ACC112 (cell line): ENCODE data around the gene NRG3.
"Not testable (repeated sequence)": the region's sequence is repeated elsewhere in the genome, so short reads cannot be mapped to it uniquely, and the experiment has no call there.

ENCODE experiments used
- H2AFZ ChIP-seq: fragments of 200-600 bp; sonication (generic); one replicate; pipeline ENCODE4 v1.6.0; 2017; ENCODE audit warnings: antibody characterized with exemption, low read length; ENCODE audit not compliant: unreplicated experiment
- H3K27ac ChIP-seq: fragments of 200-600 bp; sonication (generic); 2 replicates; pipeline ENCODE4 v1.5.1; 2014; ENCODE audit warnings: low read depth, mild to moderate bottlenecking, antibody characterized with exemption, low read length, moderate library complexity
- H3K27me3 ChIP-seq: fragments of 200-600 bp; sonication (generic); 2 replicates; pipeline ENCODE4 v1.6.1; 2014; ENCODE audit warnings: mild to moderate bottlenecking, antibody characterized with exemption, low read length, moderate library complexity, mixed read lengths; ENCODE audit not compliant: insufficient read depth
- H3K36me3 ChIP-seq: fragments of 200-600 bp; sonication (generic); 2 replicates; pipeline ENCODE4 v1.6.1; 2016; ENCODE audit warnings: mild to moderate bottlenecking, antibody characterized with exemption, low read length, moderate library complexity, mixed read lengths; ENCODE audit not compliant: insufficient read depth
- H3K4me1 ChIP-seq: fragments of 200-600 bp; sonication (generic); one replicate; pipeline ENCODE4 v1.6.1; 2016; ENCODE audit warnings: low read length, mixed read lengths; ENCODE audit not compliant: insufficient read depth, unreplicated experiment, control insufficient read depth
- H3K4me3 ChIP-seq: fragments of 200-600 bp; sonication (generic); 2 replicates; pipeline ENCODE4 v1.5.1; 2014; ENCODE audit warnings: mild to moderate bottlenecking, low read depth, low read length
- H3K79me2 ChIP-seq: fragments of 200-600 bp; sonication (generic); one replicate; pipeline ENCODE4 v1.6.0; 2016; ENCODE audit warnings: low read length; ENCODE audit not compliant: control insufficient read depth, unreplicated experiment, insufficient read depth

NRG3 gene

DNA sequence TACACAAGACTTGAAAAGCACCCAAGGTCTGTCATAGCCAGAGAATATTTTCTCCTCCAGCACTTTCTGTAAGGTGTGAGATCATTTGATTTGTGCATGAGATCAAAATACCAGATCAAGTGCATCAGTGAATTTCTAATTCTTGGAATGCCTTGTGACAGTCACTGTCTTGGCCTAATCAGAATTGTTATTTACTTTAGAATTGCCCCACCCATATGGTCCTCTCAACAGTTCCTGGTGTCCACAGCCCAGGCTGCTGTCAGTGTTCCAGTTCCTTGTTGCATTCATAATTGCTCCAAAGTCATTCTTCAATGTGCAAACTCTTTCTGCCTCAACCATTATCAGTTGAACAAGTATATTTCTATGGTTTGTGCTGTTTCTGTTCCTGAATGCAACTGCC lies 770.2 kb downstream of the NRG3 start:
- H3K27ac ChIP-seq = no peak overlapping the region
- H2AFZ ChIP-seq = no peak overlapping the region
- H3K4me3 ChIP-seq = no peak overlapping the region
- no peaks in the 10 kb centered on the region for H3K4me1 ChIP-seq
- no peaks in the 10 kb centered on the region for H3K27me3 ChIP-seq
- H3K36me3 ChIP-seq = no peaks in the 10 kb centered on the region
- H3K79me2 ChIP-seq = no peaks in the 10 kb centered on the region

DNA sequence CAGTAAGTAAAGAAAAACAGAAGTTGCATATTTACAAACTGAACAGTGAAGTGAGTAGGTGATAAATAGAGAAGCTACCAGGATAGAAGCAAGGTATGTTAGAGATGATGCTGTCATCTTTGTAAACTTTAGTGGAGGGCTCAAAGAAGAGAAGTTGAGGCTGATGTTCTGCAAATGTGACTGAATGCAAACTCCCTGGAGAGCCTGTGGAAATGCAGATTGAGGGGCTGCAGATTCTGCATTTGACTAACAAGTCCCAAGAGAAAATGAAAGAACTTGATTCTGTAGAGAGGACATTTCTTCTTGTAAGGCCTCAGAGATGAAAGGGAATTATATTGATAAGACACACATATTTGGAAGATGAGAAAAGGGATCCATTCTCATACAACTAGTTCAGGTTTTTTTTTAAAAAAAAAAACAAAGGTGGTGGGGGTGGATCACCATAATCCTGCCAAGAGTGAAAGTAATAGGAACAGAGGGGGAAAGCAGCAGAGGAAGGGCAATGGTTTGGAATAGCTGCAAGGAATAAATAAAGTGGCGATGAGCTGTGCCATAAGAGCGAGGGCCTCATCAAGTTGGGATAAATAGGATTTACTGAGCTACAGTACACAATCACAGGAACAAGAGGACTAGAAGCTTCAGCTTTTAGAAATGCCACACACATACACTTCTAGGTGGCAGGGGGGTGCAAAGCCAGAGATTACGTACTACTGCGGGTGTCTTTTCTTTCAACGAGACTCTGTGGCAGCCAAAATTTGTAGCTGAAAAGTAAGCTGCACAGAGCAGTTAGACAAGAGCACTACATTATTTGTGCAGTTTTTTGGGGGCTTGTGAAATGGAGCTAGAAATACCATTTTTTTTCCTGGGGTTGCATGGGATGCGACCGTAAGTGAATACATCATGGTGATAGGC lies 778.5 kb downstream of the NRG3 start:
- Histone ChIP-seq H3K4me3 (no peak overlapping the region), H3K4me1 (no peaks in the 10 kb centered on the region), H3K27me3 (no peaks in the 10 kb centered on the region), H3K36me3 (no peaks in the 10 kb centered on the region), H2AFZ (no peak overlapping the region), H3K27ac (no peak overlapping the region), H3K79me2 (no peaks in the 10 kb centered on the region)

DNA sequence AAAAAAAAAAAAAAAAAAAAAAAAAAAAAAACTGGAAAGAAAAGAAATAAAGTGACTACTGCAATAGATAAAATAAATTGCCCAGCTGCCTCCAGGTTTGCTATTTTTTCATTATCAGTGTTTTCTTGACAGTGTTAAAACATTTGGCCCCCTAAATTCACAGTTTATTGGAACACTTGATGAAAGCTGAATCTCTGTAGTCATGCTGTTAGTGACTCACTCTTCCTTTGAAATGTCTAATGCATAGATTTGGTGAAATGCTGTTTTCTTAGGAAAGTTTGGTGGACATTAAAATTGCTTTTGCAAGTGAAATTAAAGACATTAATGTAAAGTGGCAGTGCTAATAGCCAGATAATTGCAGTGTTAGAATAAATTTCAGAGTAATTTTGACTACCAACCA lies 785.2 kb downstream of the NRG3 start:
- no peak overlapping the region for H3K27ac ChIP-seq
- H2AFZ ChIP-seq = no peak overlapping the region
- no peaks in the 10 kb centered on the region for H3K36me3 ChIP-seq
- H3K79me2 ChIP-seq = no peaks in the 10 kb centered on the region
- no peaks in the 10 kb centered on the region for H3K27me3 ChIP-seq
- no peaks in the 10 kb centered on the region for H3K4me1 ChIP-seq
- H3K4me3 ChIP-seq = no peak overlapping the region

DNA sequence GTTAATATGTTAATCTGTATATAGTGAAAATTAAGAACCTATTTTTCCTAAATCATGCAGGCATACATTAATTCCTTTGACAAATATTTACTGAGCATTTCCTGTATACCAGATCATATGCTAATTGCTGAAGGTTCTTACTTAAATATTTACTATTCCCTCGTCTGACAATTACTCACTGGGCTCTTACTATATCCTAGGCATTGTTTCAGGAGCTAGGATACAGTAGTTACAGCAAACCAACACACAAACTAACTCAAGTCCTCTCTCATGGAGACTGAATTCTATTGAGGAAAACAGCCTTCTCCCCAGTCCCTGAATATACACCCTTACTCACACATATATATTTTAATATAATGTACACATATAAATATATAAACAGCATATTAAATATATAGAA lies 786.0 kb downstream of the NRG3 start:
- no peaks in the 10 kb centered on the region for H3K27me3 ChIP-seq
- no peaks in the 10 kb centered on the region for H3K4me1 ChIP-seq
- no peaks in the 10 kb centered on the region for H3K79me2 ChIP-seq
- H3K4me3 ChIP-seq = no peak overlapping the region
- no peak overlapping the region for H2AFZ ChIP-seq
- no peaks in the 10 kb centered on the region for H3K36me3 ChIP-seq
- H3K27ac ChIP-seq = no peak overlapping the region

DNA sequence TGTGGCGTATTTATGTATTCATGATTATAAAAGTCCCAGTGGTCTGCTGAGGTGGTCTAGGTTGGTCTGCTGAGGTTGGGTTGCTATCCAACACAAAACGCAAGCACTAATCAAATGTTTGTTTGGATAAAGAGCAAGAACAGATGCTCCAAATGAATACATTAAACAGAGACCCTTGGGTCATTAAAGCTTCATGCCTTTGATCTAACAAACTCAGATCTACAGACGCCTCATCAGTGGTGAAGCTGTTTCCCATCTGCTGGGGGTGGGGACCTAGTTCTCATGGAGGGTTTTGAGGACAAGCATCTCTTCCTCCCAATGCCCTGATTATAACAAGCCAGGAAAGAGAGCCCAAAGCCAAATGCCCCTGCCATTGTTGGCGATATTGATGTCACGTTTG lies 786.7 kb downstream of the NRG3 start:
- H3K4me3 ChIP-seq = no peak overlapping the region
- no peaks in the 10 kb centered on the region for H3K36me3 ChIP-seq
- H3K79me2 ChIP-seq = no peaks in the 10 kb centered on the region
- no peaks in the 10 kb centered on the region for H3K27me3 ChIP-seq
- no peak overlapping the region for H2AFZ ChIP-seq
- H3K27ac ChIP-seq = no peak overlapping the region
- H3K4me1 ChIP-seq = no peaks in the 10 kb centered on the region

DNA sequence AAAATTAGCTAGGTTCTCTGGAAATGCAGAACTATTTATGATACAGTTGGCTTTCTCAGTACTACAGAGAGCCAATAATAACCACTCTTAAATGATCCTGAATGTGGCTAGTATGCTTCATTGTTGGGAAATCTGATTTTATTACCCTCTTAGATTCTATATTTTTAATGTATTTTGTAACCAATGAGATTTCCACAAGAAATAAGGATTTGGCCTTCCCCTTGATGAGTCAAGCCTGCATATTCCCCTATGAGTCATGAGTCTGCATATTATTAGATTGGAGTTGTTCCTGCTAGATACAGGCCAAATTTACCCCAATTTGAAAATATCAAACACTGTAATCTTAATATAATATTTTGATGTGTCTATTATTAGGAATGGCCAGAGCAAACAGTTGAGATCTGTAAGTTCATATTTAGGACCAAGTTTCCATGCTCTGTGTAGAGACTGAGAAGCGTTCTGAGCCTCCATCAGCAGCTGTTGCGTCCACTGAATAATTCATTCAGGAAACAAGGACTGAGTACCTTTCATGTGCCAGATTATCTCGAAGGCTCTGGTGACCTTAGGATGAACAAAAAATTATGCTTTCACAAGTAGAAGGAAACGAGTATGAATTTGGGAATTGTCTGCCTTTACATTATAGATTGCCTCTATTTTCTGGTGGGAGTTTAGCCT lies 793.4 kb downstream of the NRG3 start:
- Histone ChIP-seq H3K4me1 (no peaks in the 10 kb centered on the region), H3K27me3 (no peaks in the 10 kb centered on the region), H3K79me2 (no peaks in the 10 kb centered on the region), H3K4me3 (no peak overlapping the region), H2AFZ (no peak overlapping the region), H3K36me3 (no peaks in the 10 kb centered on the region), H3K27ac (no peak overlapping the region)

DNA sequence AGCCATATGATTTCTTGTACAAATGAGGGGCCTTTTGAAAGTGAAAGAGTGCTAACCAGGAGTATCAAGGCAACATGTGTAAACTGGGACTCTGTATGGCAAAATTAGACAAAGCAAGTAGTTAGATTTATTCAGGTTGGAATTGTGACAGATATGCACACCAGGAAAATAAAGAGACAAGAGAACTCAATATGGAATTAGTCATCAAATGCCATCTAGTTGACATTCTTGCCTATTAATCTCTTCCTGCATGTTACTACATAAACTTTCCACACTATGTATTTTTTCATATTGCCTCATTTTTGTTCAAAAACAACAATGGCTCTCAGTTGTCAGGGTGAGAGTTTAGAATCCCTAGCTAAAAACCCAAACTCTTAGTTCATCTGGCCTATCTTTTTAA lies 799.0 kb downstream of the NRG3 start:
- Histone ChIP-seq H3K27me3 (no peaks in the 10 kb centered on the region), H2AFZ (no peak overlapping the region), H3K4me1 (no peaks in the 10 kb centered on the region), H3K27ac (no peak overlapping the region), H3K79me2 (no peaks in the 10 kb centered on the region), H3K36me3 (no peaks in the 10 kb centered on the region), H3K4me3 (no peak overlapping the region)

DNA sequence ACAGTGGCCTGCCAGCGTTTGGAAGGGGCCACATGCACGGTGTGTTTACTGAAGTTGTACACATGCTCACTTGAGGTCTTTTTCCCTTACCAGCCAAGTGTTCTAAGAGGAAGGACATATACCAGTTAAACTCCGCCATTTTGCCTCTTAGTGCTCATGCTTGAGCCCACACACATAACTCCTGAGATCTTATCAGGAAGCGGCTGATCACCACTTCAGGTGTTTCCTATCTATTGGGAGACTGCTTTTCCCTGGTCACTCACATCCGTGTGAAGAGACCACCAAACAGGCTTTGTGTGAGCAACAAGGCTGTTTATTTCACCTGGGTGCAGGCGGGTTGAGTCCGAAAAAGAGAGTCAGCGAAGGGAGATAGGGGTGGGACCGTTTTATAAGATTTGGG lies 802.9 kb downstream of the NRG3 start:
- not testable (repeated sequence) for H3K4me1 ChIP-seq

DNA sequence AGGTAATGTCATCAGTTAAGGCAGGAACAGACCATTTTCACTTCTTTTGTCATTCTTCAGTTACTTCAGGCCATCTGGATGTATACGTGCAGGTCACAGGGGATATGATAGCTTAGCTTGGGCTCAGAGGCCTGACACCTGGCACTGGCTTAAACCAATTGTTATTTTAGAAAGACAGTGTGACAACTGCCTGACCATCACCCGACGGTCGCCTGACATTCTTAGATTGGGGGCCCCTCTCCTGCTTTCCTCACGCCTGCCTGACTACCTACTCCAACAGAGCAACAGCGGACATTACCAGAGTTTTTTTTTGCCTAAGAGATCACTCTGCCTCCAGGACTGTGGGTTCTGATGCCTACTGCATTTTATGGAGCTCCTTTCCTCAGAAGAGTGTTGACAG lies 803.5 kb downstream of the NRG3 start:
- H3K36me3 ChIP-seq, H3K79me2 ChIP-seq: not testable (repeated sequence)

More for the DNA sequence above, 802.9 kb downstream of the NRG3 start:
- H2AFZ ChIP-seq, H3K79me2 ChIP-seq, H3K27me3 ChIP-seq, H3K27ac ChIP-seq, H3K36me3 ChIP-seq, H3K4me3 ChIP-seq: not testable (repeated sequence)

DNA sequence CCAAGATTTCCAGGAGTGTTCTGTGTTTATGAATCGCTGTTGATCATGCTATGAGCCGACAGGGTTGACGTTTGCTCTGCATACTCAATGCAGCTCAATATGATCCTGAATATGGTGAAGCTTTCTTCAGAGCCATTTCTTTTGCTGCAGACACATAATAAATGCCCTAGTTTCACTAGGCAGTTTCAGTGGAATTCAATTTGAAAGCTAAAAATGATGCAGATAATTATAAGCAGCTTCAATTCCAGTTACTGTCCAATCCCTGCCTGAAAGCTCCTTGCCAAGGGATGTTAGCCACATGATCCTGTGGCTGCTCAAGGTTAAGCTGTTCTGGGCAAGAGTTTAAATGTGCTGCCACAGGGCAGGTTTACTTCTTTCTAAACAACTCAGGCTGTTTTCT lies 805.6 kb downstream of the NRG3 start:
- H3K27ac ChIP-seq = no peak overlapping the region
- no peaks in the 10 kb centered on the region for H3K36me3 ChIP-seq
- no peaks in the 10 kb centered on the region for H3K4me1 ChIP-seq
- H3K27me3 ChIP-seq = no peaks in the 10 kb centered on the region
- H3K4me3 ChIP-seq = no peak overlapping the region
- H3K79me2 ChIP-seq = no peaks in the 10 kb centered on the region
- no peak overlapping the region for H2AFZ ChIP-seq

More for the DNA sequence above, 803.5 kb downstream of the NRG3 start:
- not testable (repeated sequence) for H3K4me3 ChIP-seq, H3K27ac ChIP-seq, H2AFZ ChIP-seq, H3K27me3 ChIP-seq, H3K4me1 ChIP-seq

DNA sequence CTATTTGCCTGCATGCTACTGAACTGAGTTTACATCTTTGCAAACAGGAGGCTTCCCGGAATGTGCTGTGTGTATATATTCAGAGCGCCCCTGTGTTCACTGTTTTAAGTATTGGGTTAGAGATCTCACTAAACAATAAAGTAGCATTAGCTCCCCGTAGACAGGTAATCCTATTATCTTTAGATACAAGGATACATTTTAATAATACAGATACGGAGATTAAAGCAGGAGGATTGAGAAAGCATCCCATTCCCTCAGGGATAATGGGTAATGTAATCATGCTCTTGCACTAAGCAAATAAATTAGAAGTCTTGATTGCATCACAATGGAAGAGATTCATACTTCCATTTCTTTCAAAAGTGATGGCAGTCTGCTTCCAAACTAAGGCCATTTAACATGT lies 809.0 kb downstream of the NRG3 start:
- Histone ChIP-seq H3K79me2 (no peaks in the 10 kb centered on the region), H3K36me3 (no peaks in the 10 kb centered on the region), H3K27me3 (no peaks in the 10 kb centered on the region), H3K4me3 (no peak overlapping the region), H3K4me1 (no peaks in the 10 kb centered on the region), H3K27ac (no peak overlapping the region), H2AFZ (no peak overlapping the region)
